PC-3 (cell line): Measurements from ENCODE around the gene ERBB2.
"Not testable (repeated sequence)": the region's sequence is repeated elsewhere in the genome, so short reads cannot be mapped to it uniquely, and the experiment has no call there.

Source experiments
- EZH2 ChIP-seq: fragments of 300-600 bp; sonication (generic); IDR thresholded peaks from one replicate; pipeline ENCODE4 v1.6.1; 2017; ENCODE audit warnings: antibody characterized with exemption, mild to moderate bottlenecking, low read length; ENCODE audit not compliant: unreplicated experiment
- TF ChIP-seq, protein P1 (sequence below): fragments of 300-600 bp; sonication (generic); conservative IDR thresholded peaks from 2 replicates; pipeline ENCODE4 v1.5.1; 2017; ENCODE audit warnings: antibody characterized with exemption, low read depth, mild to moderate bottlenecking, low read length

DNA sequence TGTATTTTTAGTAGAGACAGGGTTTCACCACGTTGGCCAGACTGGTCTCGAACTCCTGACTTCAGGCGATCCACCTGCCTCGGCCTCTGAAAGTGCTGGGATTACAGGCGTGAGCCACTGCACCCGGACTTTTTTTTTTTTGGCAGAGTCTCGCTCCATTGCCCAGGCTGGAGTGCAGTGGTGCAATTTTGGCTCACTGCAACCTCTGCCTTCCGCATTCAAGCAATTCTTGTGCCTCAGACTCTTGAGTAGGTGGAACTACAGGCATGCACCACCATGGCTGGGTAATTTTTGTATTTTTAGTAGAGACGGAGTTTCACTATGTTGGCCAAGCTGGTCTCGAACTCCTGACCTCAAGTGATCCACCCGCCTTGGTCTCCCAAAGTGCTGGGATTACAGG is 11.2 kb downstream of the ERBB2 start:
- TF ChIP-seq, protein P1, sequence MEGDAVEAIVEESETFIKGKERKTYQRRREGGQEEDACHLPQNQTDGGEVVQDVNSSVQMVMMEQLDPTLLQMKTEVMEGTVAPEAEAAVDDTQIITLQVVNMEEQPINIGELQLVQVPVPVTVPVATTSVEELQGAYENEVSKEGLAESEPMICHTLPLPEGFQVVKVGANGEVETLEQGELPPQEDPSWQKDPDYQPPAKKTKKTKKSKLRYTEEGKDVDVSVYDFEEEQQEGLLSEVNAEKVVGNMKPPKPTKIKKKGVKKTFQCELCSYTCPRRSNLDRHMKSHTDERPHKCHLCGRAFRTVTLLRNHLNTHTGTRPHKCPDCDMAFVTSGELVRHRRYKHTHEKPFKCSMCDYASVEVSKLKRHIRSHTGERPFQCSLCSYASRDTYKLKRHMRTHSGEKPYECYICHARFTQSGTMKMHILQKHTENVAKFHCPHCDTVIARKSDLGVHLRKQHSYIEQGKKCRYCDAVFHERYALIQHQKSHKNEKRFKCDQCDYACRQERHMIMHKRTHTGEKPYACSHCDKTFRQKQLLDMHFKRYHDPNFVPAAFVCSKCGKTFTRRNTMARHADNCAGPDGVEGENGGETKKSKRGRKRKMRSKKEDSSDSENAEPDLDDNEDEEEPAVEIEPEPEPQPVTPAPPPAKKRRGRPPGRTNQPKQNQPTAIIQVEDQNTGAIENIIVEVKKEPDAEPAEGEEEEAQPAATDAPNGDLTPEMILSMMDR: not testable (repeated sequence)
- not testable (repeated sequence) for TF ChIP-seq EZH2
